Peyer's patch (tissue), 4 donors: Measurements from ENCODE around the gene CPPED1.

Experiments used
- POLR2A ChIP-seq, 2 donors: fragments of 450-650 bp; IDR thresholded peaks; one replicate each; pipeline ENCODE4 v1.5.1; 2017; ENCODE audit warnings: antibody characterized with exemption in 2 of 2, mild to moderate bottlenecking in 2 of 2, moderate library complexity in 2 of 2
- TF ChIP-seq, protein P1 (sequence below), 6 experiments: fragments of 450-650 bp in 4 of 6; fragments of 200-600 bp in 2 of 6; sonication (generic) in 1 of 6; IDR thresholded peaks; one replicate each; pipeline ENCODE4 v1.5.1; 2017 to 2019; ENCODE audit warnings: antibody characterized with exemption in 6 of 6, mild to moderate bottlenecking in 3 of 6, moderate library complexity in 1 of 6

DNA sequence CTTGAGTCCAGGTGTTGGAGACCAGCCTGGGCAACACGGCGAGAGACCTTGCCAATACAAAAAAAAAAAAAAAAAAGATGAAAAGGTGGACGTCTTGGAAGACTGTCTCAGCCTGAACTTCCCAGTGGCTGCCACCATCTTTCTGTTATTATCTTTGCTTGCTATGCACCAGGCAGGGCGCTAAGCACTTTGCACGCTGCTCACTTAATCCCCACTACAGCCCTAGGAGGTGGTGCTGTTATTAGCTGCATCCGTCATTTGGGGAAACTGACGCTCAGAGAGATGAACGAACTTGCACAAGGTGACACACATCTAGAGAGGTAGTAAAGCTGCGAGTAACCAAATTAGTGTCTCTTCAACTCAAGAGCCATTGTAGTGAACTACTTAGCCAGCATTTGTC lies 708 bp upstream of the CPPED1 start:
- TF ChIP-seq, protein P1, sequence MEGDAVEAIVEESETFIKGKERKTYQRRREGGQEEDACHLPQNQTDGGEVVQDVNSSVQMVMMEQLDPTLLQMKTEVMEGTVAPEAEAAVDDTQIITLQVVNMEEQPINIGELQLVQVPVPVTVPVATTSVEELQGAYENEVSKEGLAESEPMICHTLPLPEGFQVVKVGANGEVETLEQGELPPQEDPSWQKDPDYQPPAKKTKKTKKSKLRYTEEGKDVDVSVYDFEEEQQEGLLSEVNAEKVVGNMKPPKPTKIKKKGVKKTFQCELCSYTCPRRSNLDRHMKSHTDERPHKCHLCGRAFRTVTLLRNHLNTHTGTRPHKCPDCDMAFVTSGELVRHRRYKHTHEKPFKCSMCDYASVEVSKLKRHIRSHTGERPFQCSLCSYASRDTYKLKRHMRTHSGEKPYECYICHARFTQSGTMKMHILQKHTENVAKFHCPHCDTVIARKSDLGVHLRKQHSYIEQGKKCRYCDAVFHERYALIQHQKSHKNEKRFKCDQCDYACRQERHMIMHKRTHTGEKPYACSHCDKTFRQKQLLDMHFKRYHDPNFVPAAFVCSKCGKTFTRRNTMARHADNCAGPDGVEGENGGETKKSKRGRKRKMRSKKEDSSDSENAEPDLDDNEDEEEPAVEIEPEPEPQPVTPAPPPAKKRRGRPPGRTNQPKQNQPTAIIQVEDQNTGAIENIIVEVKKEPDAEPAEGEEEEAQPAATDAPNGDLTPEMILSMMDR (IDR thresholded peaks at IDR 0.05) = no peak
- TF ChIP-seq POLR2A (IDR thresholded peaks at IDR 0.05) = no peak
